Common myeloid progenitor, CD34-positive (primary cell): ENCODE measurements around the gene PLXND1.
A peak's percentile ranks its signal among the peaks of the same experiment; 100 is the strongest.
"Not testable (repeated sequence)": the region's sequence is repeated elsewhere in the genome, so short reads cannot be mapped to it uniquely, and the experiment has no call there.

Experiments used
- CTCF ChIA-PET: fragments of 350-600 bp; sonication (Branson Sonifier 250); formaldehyde crosslinking; loops from one replicate; lab custom pipeline; 2021; ENCODE audit warnings: antibody characterized with exemption; lab: Charles Lee
- POLR2A ChIA-PET: fragments of 350-600 bp; sonication (Branson Sonifier 250); formaldehyde crosslinking; loops from one replicate; lab custom pipeline; 2021; ENCODE audit warnings: antibody characterized with exemption; lab: Charles Lee
- DNase-seq, 3 donors: peaks; one replicate each; pipeline versions ENCODE4 v3.0.0 to v3.0.0-alpha.2; 2013
- H3K27ac ChIP-seq, 2 experiments: 1 replicate in 1 of 2; 2 replicates in 1 of 2; pipeline ENCODE4 v1.7.0; 2013; ENCODE audit warnings: inconsistent platforms in 2 of 2, low read length in 2 of 2, mild to moderate bottlenecking in 2 of 2, low read depth in 1 of 2, moderate library complexity in 1 of 2; ENCODE audit not compliant: severe bottlenecking in 2 of 2, insufficient read depth in 1 of 2, poor library complexity in 1 of 2
- H3K27me3 ChIP-seq, 5 experiments: replicated peaks in 2 of 5; 1 replicate in 3 of 5; 2 replicates in 2 of 5; pipeline versions ENCODE4 v1.6.1 to v1.7.0; 2013; ENCODE audit warnings: low read length in 4 of 5, mild to moderate bottlenecking in 2 of 5, moderate library complexity in 2 of 5, inconsistent platforms in 1 of 5; ENCODE audit not compliant: insufficient read depth in 5 of 5, control insufficient read depth in 4 of 5
- H3K36me3 ChIP-seq, 4 experiments: 1 replicate in 2 of 4; 2 replicates in 2 of 4; pipeline versions ENCODE4 v1.6.1 to v1.7.0; 2013; ENCODE audit warnings: low read length in 3 of 4, control low read depth in 1 of 4, mild to moderate bottlenecking in 1 of 4; ENCODE audit not compliant: control insufficient read depth in 4 of 4, insufficient read depth in 4 of 4
- H3K4me1 ChIP-seq, 4 experiments: 1 replicate in 3 of 4; 2 replicates in 1 of 4; pipeline versions ENCODE4 v1.6.1 to v1.7.1; 2013; ENCODE audit warnings: low read length in 3 of 4, mild to moderate bottlenecking in 3 of 4, control low read depth in 1 of 4, inconsistent platforms in 1 of 4, moderate library complexity in 1 of 4; ENCODE audit not compliant: control insufficient read depth in 4 of 4, insufficient read depth in 4 of 4; ENCODE audit errors: control extremely low read depth in 1 of 4
- H3K4me3 ChIP-seq, 7 experiments: 1 replicate in 4 of 7; 2 replicates in 3 of 7; pipeline versions ENCODE4 v1.5.1 to v1.7.0; 2013; ENCODE audit warnings: mild to moderate bottlenecking in 7 of 7, low read length in 6 of 7, moderate library complexity in 6 of 7, inconsistent platforms in 2 of 7, low read depth in 2 of 7, control low read depth in 1 of 7; ENCODE audit not compliant: insufficient read depth in 4 of 7, control insufficient read depth in 1 of 7; ENCODE audit errors: extremely low read depth in 1 of 7
- H3K9me3 ChIP-seq, 5 experiments: 1 replicate in 4 of 5; 2 replicates in 1 of 5; pipeline versions ENCODE4 v1.6.1 to v1.7.1; 2013; ENCODE audit warnings: low read length in 4 of 5, mild to moderate bottlenecking in 2 of 5, inconsistent platforms in 1 of 5, low read depth in 1 of 5, moderate library complexity in 1 of 5; ENCODE audit not compliant: control insufficient read depth in 4 of 5, insufficient read depth in 2 of 5; ENCODE audit errors: control extremely low read depth in 1 of 5
- WGBS: methylation state at CpG from one replicate; pipeline ENCODE4 v1.1.5; 2013; ENCODE audit not compliant: insufficient coverage; 5-methylcytosine and 5-hydroxymethylcytosine counted together

Gene PLXND1

DNA sequence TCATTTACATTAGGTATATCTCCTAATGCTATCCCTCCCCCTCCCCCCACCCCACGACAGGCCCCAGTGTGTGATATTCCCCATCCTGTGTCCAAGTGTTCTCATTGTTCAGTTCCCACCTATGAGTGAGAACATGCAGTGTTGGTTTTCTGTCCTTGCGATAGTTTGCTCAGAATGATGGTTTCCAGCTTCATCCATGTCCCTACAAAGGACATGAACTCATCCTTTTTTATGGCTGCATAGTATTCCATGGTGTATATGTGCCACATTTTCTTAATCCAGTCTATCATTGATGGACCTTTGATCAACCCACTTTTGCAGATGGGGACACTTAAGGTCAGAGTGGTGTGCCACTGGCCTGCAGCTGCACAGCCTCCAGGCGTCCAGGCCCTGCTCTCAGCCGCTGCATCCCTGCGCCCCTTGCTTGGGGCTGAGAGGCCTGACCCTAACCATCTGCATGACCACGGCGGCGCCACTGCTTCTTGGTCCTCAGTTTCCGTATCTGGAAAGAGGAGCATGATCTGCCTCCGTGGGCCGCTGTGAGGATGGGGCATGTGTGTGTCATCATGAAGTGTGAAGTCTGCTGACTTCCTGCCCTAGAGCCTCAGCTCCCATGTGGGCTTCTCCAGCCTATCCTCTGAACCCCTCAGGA, 4.4 kb upstream of the PLXND1 start:
- not testable (repeated sequence) for H3K4me3 ChIP-seq
- CTCF ChIA-PET = interaction anchor here (1.4 kb wide), 1 partner anchor 18 kb away, joined by 3 read pairs; no protein-coding TSS in a partner anchor
- H3K4me1 ChIP-seq = peaks cover 0 to 84% (median 72%) of the 10 kb centered on the region in 4 experiments

DNA sequence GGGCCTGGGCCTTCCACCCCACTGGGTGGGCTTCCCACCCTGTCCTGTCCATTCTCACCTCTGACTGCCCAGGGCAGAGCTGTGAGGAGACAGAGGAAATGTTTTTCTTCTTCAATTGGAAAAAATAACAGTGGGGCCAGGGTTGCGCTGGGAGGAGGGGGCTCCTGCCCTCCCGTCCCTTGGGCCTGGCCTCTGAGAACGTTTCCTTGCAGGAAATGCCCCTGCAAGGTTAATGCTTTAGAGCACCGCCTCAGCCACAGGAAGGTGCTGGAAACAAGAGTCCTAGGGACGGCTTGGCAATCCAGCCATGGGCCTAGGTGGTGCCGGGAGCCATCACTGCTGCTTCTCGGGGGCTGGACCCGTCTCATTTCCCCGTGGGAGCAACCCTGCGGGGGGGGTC, 3.8 kb upstream of the PLXND1 start:
- DNase-seq = no peak
- no peaks in the 10 kb centered on the region for H3K9me3 ChIP-seq
- no peaks in the 10 kb centered on the region for H3K27me3 ChIP-seq
- H3K36me3 ChIP-seq = no peaks in the 10 kb centered on the region
- no peak overlapping the region for H3K27ac ChIP-seq
- H3K4me1 ChIP-seq = peaks cover 0 to 84% (median 73%) of the 10 kb centered on the region in 4 experiments
- WGBS = 58% methylated on average over 9 of the region's 10 CpGs
- CTCF ChIA-PET = interaction anchor here (2.1 to 5.9 kb wide), 2 partner anchors 11 to 15 kb away, joined by 4 to 44 read pairs; no protein-coding TSS in a partner anchor
- no peak overlapping the region for H3K4me3 ChIP-seq
- POLR2A ChIA-PET = no interaction called here

More for the DNA sequence above, 4.4 kb upstream of the PLXND1 start:
- H3K9me3 ChIP-seq, H3K27ac ChIP-seq, H3K27me3 ChIP-seq, DNase-seq, H3K36me3 ChIP-seq, POLR2A ChIA-PET: not testable (repeated sequence)
- 100% methylated on average over 6 of the region's 11 CpGs for WGBS

DNA sequence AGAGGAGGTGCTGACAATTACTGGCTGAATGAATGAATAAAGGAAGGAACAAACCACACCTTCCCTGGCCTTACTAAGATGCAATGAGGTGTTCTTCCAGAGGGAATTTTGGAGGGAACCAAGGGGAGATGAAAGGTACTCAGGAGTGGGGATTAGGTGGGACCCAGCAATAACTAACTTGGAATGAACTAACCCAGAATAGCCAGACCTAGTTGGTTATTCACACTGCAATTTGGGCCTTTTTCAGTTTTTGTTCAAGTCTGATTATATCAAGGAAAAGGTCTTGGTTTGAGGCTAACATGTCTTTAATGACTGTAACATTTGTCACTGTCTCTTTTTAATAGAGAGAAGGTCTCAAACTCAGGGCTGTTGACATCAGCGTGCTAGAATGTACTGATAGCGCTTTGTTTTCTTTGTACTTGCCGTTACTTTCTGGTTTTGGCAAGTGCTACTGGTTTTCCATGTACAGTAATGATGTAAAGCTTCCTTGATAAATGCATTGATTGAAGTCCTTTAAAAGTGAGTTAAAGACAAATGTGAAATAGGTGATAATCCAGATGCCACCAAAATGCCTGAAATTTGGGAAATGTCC, 3.2 kb upstream of the PLXND1 start:
- H3K4me3 ChIP-seq = no peak overlapping the region

DNA sequence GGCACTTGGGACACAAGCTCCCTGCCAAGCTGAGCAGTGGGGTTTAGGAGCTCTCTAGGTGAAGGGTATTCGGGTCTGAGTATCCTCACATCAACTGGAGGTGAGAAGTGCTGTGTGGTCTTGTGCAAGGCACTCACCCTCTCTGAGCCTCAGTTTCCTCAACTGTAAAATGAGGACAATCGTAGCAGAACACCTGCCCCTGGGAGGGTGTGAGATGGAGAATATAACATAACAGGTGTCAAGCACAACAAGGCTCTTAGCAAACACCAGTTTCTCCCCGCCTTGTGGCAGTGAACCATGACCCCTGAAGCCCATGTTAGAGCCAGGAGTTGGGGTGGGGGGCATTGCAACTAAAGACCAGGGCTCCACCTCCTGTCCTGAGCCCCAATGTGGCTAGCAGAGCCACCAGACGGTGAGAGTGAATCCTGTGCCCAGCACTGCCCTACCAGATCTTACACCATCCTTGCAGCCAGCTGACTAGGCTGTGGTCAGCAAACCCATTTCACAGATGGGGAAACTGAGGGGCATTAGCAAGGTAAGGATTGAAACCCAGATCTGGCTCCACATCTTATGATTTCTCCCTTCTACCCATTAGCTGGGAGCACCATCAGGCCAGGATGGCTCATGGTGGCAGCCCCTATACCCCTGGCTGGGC, 2.6 kb upstream of the PLXND1 start:
- H3K4me1 ChIP-seq = peaks cover 0 to 82% (median 72%) of the 10 kb centered on the region in 4 experiments
- POLR2A ChIA-PET = no interaction called here
- H3K9me3 ChIP-seq = no peaks in the 10 kb centered on the region
- no peak overlapping the region for H3K27ac ChIP-seq
- CTCF ChIA-PET = interaction anchor here (0.7 to 5.9 kb wide), 5 partner anchors 9 to 119 kb away, joined by 3 to 44 read pairs (median 5); no protein-coding TSS in a partner anchor
- no peak overlapping the region for H3K4me3 ChIP-seq
- H3K27me3 ChIP-seq = no peaks in the 10 kb centered on the region
- no peak for DNase-seq
- no peaks in the 10 kb centered on the region for H3K36me3 ChIP-seq
- 96% methylated on average over 3 of the region's 4 CpGs for WGBS

More for the DNA sequence above, 3.2 kb upstream of the PLXND1 start:
- Histone ChIP-seq H3K27ac (no peak overlapping the region), H3K36me3 (no peaks in the 10 kb centered on the region), H3K9me3 (no peaks in the 10 kb centered on the region), H3K4me1 (peaks cover 0 to 82% (median 71%) of the 10 kb centered on the region in 4 experiments), H3K27me3 (no peaks in the 10 kb centered on the region)
- CTCF ChIA-PET = interaction anchor here (0.7 to 5.9 kb wide), 3 partner anchors 10 to 119 kb away, joined by 3 to 44 read pairs (median 4); no protein-coding TSS in a partner anchor
- DNase-seq = no peak
- WGBS = 52% methylated on average over 3 of the region's 3 CpGs
- POLR2A ChIA-PET = no interaction called here

GRCh38 chr3:129608087-129608935, 1.8 kb upstream of the PLXND1 start:
- CTCF ChIA-PET = interaction anchor here (0.7 to 5.9 kb wide), 6 partner anchors 9 to 118 kb away, joined by 3 to 44 read pairs (median 5); no protein-coding TSS in a partner anchor
- DNase-seq = no peak

GRCh38 chr3:129607391-129608068, 1.1 kb upstream of the PLXND1 start:
- Histone ChIP-seq H3K36me3 (peaks cover 0 to 4% (median 0%) of the 10 kb centered on the region in 4 experiments), H3K4me3 (peak overlapping the region; percentile 52 to 80 (median 72)), H3K27me3 (no peaks in the 10 kb centered on the region), H3K9me3 (no peaks in the 10 kb centered on the region), H3K4me1 (peaks cover 0 to 84% (median 73%) of the 10 kb centered on the region in 4 experiments), H3K27ac (peak overlapping the region in 1 of 2 experiments; percentile 25)
- WGBS = 76% methylated on average over 14 of the region's 18 CpGs
- DNase-seq = no peak
- ChIA-PET POLR2A (no interaction called here), CTCF (interaction anchor here (1.3 to 5.9 kb wide), 4 partner anchors 10 to 30 kb away, joined by 5 to 44 read pairs (median 10); no protein-coding TSS in a partner anchor)

More at GRCh38 chr3:129608087-129608935, 1.8 kb upstream of the PLXND1 start:
- 31% methylated on average over 14 of the region's 17 CpGs for WGBS
- Histone ChIP-seq H3K4me1 (peaks cover 0 to 84% (median 75%) of the 10 kb centered on the region in 4 experiments), H3K9me3 (no peaks in the 10 kb centered on the region), H3K27ac (no peak overlapping the region), H3K27me3 (no peaks in the 10 kb centered on the region), H3K36me3 (peaks cover 0 to 1% (median 0%) of the 10 kb centered on the region in 4 experiments), H3K4me3 (no peak overlapping the region)
- POLR2A ChIA-PET = no interaction called here
